C4-2B (cell line): Measurements from ENCODE around the gene CDH23.

Experiments used
- ZFX ChIP-seq: fragments of 450-650 bp; IDR thresholded peaks from 2 replicates; pipeline ENCODE4 v1.6.1; 2017
- TF ChIP-seq, protein P1 (sequence below): fragments of 450-650 bp; conservative IDR thresholded peaks from 2 replicates; pipeline ENCODE4 v1.5.1; 2017; ENCODE audit warnings: mild to moderate bottlenecking

DNA sequence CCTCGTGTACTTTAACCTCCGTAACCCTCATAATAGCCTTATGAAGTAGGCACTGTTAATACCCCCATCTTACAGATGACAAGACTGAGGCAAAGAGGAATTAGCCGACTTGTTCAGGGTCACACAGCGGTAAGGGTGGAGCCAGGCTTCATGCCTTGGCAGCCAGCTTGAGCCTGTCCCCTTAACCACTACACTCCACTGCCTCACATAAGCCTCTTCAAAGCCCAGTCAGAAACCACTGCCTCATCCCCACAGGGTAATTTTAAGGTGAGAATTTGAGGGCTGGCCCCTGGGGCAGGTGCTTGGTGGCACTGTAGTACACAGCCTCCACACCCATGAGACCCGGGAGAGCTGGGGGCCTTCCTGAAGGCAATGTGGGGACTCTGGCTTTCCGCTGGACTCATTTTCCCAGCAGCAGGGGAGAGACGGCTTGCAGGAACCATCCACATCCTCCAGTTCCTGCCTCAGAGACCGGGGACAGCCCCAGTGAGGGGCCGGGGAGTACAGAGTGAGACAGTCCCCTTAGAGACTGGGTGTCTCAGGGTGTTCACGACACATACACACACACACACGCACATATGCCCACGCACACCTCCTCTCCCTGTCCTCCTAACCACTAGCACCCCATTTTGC lies 330.5 kb downstream of the CDH23 start:
- TF ChIP-seq, protein P1, sequence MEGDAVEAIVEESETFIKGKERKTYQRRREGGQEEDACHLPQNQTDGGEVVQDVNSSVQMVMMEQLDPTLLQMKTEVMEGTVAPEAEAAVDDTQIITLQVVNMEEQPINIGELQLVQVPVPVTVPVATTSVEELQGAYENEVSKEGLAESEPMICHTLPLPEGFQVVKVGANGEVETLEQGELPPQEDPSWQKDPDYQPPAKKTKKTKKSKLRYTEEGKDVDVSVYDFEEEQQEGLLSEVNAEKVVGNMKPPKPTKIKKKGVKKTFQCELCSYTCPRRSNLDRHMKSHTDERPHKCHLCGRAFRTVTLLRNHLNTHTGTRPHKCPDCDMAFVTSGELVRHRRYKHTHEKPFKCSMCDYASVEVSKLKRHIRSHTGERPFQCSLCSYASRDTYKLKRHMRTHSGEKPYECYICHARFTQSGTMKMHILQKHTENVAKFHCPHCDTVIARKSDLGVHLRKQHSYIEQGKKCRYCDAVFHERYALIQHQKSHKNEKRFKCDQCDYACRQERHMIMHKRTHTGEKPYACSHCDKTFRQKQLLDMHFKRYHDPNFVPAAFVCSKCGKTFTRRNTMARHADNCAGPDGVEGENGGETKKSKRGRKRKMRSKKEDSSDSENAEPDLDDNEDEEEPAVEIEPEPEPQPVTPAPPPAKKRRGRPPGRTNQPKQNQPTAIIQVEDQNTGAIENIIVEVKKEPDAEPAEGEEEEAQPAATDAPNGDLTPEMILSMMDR: no peak
- no peak for TF ChIP-seq ZFX
